Glutamatergic neuron (in vitro differentiated cells): Measurements from ENCODE around the gene ASIC2. TPM values are rescaled to one million over a fixed set of nuclear protein-coding genes. Genes with fewer than 3 reads are reported as not detected.
A peak's percentile ranks its signal among the peaks of the same experiment; 100 is the strongest.

Experiments
- DNase-seq: peaks from one replicate; pipeline ENCODE4 v3.0.0; 2022
- H3K27ac Mint-ChIP-seq: one replicate; pipeline ENCODE4 v1.8.0; 2020; ENCODE audit warnings: mild to moderate bottlenecking, mixed read lengths, inconsistent platforms; ENCODE audit not compliant: unreplicated experiment
- H3K27me3 Mint-ChIP-seq: one replicate; pipeline ENCODE4 v1.8.0; 2020; ENCODE audit warnings: mild to moderate bottlenecking, moderate library complexity, mixed read lengths, inconsistent platforms; ENCODE audit not compliant: unreplicated experiment
- H3K36me3 Mint-ChIP-seq: one replicate; pipeline ENCODE4 v1.8.0; 2020; ENCODE audit warnings: mild to moderate bottlenecking, mixed read lengths, inconsistent platforms; ENCODE audit not compliant: unreplicated experiment
- H3K4me1 Mint-ChIP-seq: one replicate; pipeline ENCODE4 v1.8.0; 2020; ENCODE audit warnings: mild to moderate bottlenecking, low read depth, mixed read lengths, inconsistent platforms; ENCODE audit not compliant: unreplicated experiment
- H3K4me3 Mint-ChIP-seq: one replicate; pipeline ENCODE4 v1.8.0; 2020; ENCODE audit warnings: mild to moderate bottlenecking, mixed read lengths, inconsistent platforms; ENCODE audit not compliant: unreplicated experiment
- H3K9me3 Mint-ChIP-seq: one replicate; pipeline ENCODE4 v1.8.0; 2020; ENCODE audit warnings: mild to moderate bottlenecking, moderate library complexity, mixed read lengths, inconsistent platforms; ENCODE audit not compliant: unreplicated experiment
- CTCF ChIP-seq: fragments of 200-600 bp; sonication (generic); IDR thresholded peaks from one replicate; pipeline ENCODE4 v1.5.0; 2021; ENCODE audit not compliant: partially characterized antibody, unreplicated experiment
- total RNA-seq: library from RNA; stranded (reverse); fragmentation: NEBNext Ultra II Directional; extraction: Animal tissue kit (Norgen Biotek cat#: 25700); gene quantifications from one replicate; pipeline ENCODE4 v1.2.1, GENCODE V29; 2021; ENCODE audit not compliant: unreplicated experiment

ASIC2 gene
- total RNA-seq, 1 donor from 2014 or later: 0.74 TPM

- no peak for DNase-seq
- H3K9me3 Mint-ChIP-seq: peaks cover 3% of the 10 kb centered on the region
- no peak for TF ChIP-seq CTCF
- H3K36me3 Mint-ChIP-seq: no peaks in the 10 kb centered on the region
- peaks cover 8% of the 10 kb centered on the region for H3K27me3 Mint-ChIP-seq
- no peak overlapping the region for H3K4me3 Mint-ChIP-seq
- H3K27ac Mint-ChIP-seq: no peak overlapping the region
- peaks cover 16% of the 10 kb centered on the region for H3K4me1 Mint-ChIP-seq
Observed at GRCh38 chr17:33241390-33241789, 51.7 kb downstream of the ASIC2 start.

GRCh38 chr17:33240362-33240761 lies 52.7 kb downstream of the ASIC2 start:
- H3K9me3 Mint-ChIP-seq: peaks cover 3% of the 10 kb centered on the region
- no peak overlapping the region for H3K4me3 Mint-ChIP-seq
- H3K4me1 Mint-ChIP-seq: peaks cover 14% of the 10 kb centered on the region
- peak; percentile 39 for DNase-seq
- H3K27ac Mint-ChIP-seq: peak overlapping the region; percentile 49
- H3K27me3 Mint-ChIP-seq: peaks cover 5% of the 10 kb centered on the region
- TF ChIP-seq CTCF: no peak
- no peaks in the 10 kb centered on the region for H3K36me3 Mint-ChIP-seq

- Mint-ChIP-seq H3K27me3 (peaks cover 3% of the 10 kb centered on the region), H3K9me3 (no peaks in the 10 kb centered on the region), H3K27ac (no peak overlapping the region), H3K4me1 (peaks cover 9% of the 10 kb centered on the region), H3K36me3 (no peaks in the 10 kb centered on the region), H3K4me3 (no peak overlapping the region)
- no peak for DNase-seq
- no peak for TF ChIP-seq CTCF
Observed at GRCh38 chr17:33239702-33240101, 53.4 kb downstream of the ASIC2 start.

- TF ChIP-seq CTCF: no peak
- H3K36me3 Mint-ChIP-seq: no peaks in the 10 kb centered on the region
- no peak for DNase-seq
- peaks cover 3% of the 10 kb centered on the region for H3K27me3 Mint-ChIP-seq
- H3K4me3 Mint-ChIP-seq: no peak overlapping the region
- H3K4me1 Mint-ChIP-seq: peaks cover 10% of the 10 kb centered on the region
- no peak overlapping the region for H3K27ac Mint-ChIP-seq
- no peaks in the 10 kb centered on the region for H3K9me3 Mint-ChIP-seq
Observed at GRCh38 chr17:33234930-33235685, 58.0 kb downstream of the ASIC2 start.

DNA sequence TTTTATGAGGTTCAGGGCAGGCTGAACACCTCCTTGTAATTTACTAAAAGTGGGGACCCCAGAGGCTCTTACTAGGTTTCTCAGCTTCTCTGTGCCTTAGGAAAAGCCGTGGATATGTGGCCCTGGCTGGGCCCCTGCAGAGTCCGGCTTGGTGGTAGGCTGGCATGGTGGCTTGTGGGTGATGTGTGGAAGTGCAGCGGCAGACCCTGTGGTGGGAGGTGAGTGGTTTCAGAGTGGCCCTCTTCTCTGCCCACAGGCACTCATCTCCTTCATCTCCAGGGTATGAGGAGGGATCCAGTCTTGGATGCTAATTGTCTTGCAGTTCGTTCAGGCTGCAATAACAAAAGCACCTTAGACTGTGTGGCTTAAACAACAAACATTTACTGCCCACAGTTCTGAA lies 58.9 kb downstream of the ASIC2 start:
- DNase-seq: no peak
- Mint-ChIP-seq H3K4me3 (no peak overlapping the region), H3K27me3 (peaks cover 5% of the 10 kb centered on the region), H3K4me1 (peaks cover 11% of the 10 kb centered on the region), H3K27ac (no peak overlapping the region), H3K9me3 (no peaks in the 10 kb centered on the region), H3K36me3 (no peaks in the 10 kb centered on the region)
- TF ChIP-seq CTCF: no peak
